Astrocyte of the cerebellum (primary cell): ENCODE measurements around the gene CHPF.

Source experiments
- DNase-seq: peaks from one replicate; pipeline ENCODE4 v3.0.0-alpha.2; 2011; ENCODE audit warnings: low read depth
- H3K4me3 ChIP-seq: 2 replicates; pipeline ENCODE4 v1.5.1; 2011; ENCODE audit warnings: mild to moderate bottlenecking, low read depth, low read length, moderate library complexity
- CTCF ChIP-seq: IDR thresholded peaks from 2 replicates; pipeline ENCODE4 v1.5.1; 2012; ENCODE audit warnings: low read length, low read depth, moderate library complexity, mild to moderate bottlenecking; ENCODE audit errors: missing control alignments
- in situ Hi-C: cut with HindIII; loops from 2 replicates; pipeline ENCODE4 v1.10.0; 2017; ENCODE audit warnings: low sequenced_read_pairs

CHPF gene

GRCh38 chr2:219557320-219557719 lies 13.7 kb upstream of the CHPF start:
- no peak overlapping the region for H3K4me3 ChIP-seq
- TF ChIP-seq CTCF, result no peak
- in situ Hi-C loops, result no loop called here
- DNase-seq, result no peak

- in situ Hi-C loops, result no loop called here
- TF ChIP-seq CTCF, result no peak
These were observed 12.8 kb upstream of the CHPF start for GRCh38 chr2:219556413-219556812.

GRCh38 chr2:219555956-219556355 lies 12.3 kb upstream of the CHPF start:
- no peak for DNase-seq
- no peak overlapping the region for H3K4me3 ChIP-seq
- TF ChIP-seq CTCF, result no peak
- in situ Hi-C loops, result no loop called here

More at GRCh38 chr2:219556413-219556812, 12.8 kb upstream of the CHPF start:
- no peak for DNase-seq
- H3K4me3 ChIP-seq, result no peak overlapping the region

GRCh38 chr2:219554350-219554749 lies 10.7 kb upstream of the CHPF start:
- in situ Hi-C loops, result no loop called here
- no peak for TF ChIP-seq CTCF
- H3K4me3 ChIP-seq, result no peak overlapping the region
- DNase-seq, result no peak

- in situ Hi-C loops, result no loop called here
- no peak for DNase-seq
- no peak overlapping the region for H3K4me3 ChIP-seq
- TF ChIP-seq CTCF, result no peak
These were observed 9.9 kb upstream of the CHPF start for GRCh38 chr2:219553463-219553963.

- in situ Hi-C loops, result no loop called here
- no peak for DNase-seq
- peak overlapping the region; percentile 52 for H3K4me3 ChIP-seq
- TF ChIP-seq CTCF, result no peak
These were observed 9.5 kb upstream of the CHPF start for GRCh38 chr2:219553168-219553417.
